GM23248 (cell line): Measurements from ENCODE around the gene PRKRIP1. TPM values are rescaled to one million over a fixed set of nuclear protein-coding genes. Genes with fewer than 3 reads are reported as not detected.

Experiments used
- DNase-seq: peaks from one replicate; pipeline ENCODE4 v3.0.0-alpha.2; 2015
- H2AFZ ChIP-seq: fragments of 200-600 bp; sonication (generic); 2 replicates; pipeline ENCODE4 v1.6.1; 2016; ENCODE audit warnings: antibody characterized with exemption
- H3F3A ChIP-seq: fragments of 200-600 bp; sonication (generic); 2 replicates; pipeline ENCODE4 v1.6.1; 2016; ENCODE audit warnings: mild to moderate bottlenecking, antibody characterized with exemption, mixed run types; ENCODE audit not compliant: insufficient read depth
- H3K27ac ChIP-seq: fragments of 200-600 bp; sonication (generic); 2 replicates; pipeline ENCODE4 v1.5.1; 2016; ENCODE audit warnings: mild to moderate bottlenecking
- H3K27me3 ChIP-seq: fragments of 200-600 bp; sonication (generic); replicated peaks from 2 replicates; pipeline ENCODE4 v1.6.1; 2016; ENCODE audit warnings: mild to moderate bottlenecking; ENCODE audit not compliant: insufficient read depth
- H3K36me3 ChIP-seq: fragments of 200-600 bp; sonication (generic); 2 replicates; pipeline ENCODE4 v1.6.1; 2016; ENCODE audit warnings: low read depth, mild to moderate bottlenecking
- H3K4me1 ChIP-seq: fragments of 200-600 bp; sonication (generic); 2 replicates; pipeline ENCODE4 v1.6.1; 2016; ENCODE audit warnings: mild to moderate bottlenecking; ENCODE audit not compliant: insufficient read depth
- H3K4me2 ChIP-seq: fragments of 200-600 bp; sonication (generic); one replicate; pipeline ENCODE4 v1.6.1; 2016; ENCODE audit warnings: mild to moderate bottlenecking; ENCODE audit not compliant: unreplicated experiment
- H3K4me3 ChIP-seq: fragments of 200-600 bp; sonication (generic); 2 replicates; pipeline ENCODE4 v1.5.1; 2016; ENCODE audit warnings: mild to moderate bottlenecking
- H3K79me2 ChIP-seq: fragments of 200-600 bp; sonication (generic); 2 replicates; pipeline ENCODE4 v1.6.1; 2016; ENCODE audit warnings: mild to moderate bottlenecking; ENCODE audit not compliant: insufficient read depth
- H3K9ac ChIP-seq: fragments of 200-600 bp; sonication (generic); 2 replicates; pipeline ENCODE4 v1.6.1; 2016; ENCODE audit warnings: mild to moderate bottlenecking
- H3K9me2 ChIP-seq: fragments of 200-600 bp; sonication (generic); 2 replicates; pipeline ENCODE4 v1.6.1; 2016; ENCODE audit warnings: mixed run types, mild to moderate bottlenecking, moderate library complexity; ENCODE audit not compliant: insufficient read depth
- H3K9me3 ChIP-seq: fragments of 200-600 bp; sonication (generic); one replicate; pipeline ENCODE4 v1.6.1; 2017; ENCODE audit warnings: low read depth
- H4K20me1 ChIP-seq: fragments of 200-600 bp; sonication (generic); 2 replicates; pipeline ENCODE4 v1.6.0; 2016; ENCODE audit not compliant: insufficient read depth
- EZH2 ChIP-seq: fragments of 200-600 bp; sonication (generic); IDR thresholded peaks from 2 replicates; pipeline ENCODE4 v1.6.1; 2018; ENCODE audit warnings: antibody characterized with exemption, mild to moderate bottlenecking; ENCODE audit not compliant: insufficient read depth, poor library complexity, severe bottlenecking
- EZH2phosphoT487 ChIP-seq: fragments of 200-600 bp; sonication (generic); IDR thresholded peaks from 2 replicates; pipeline ENCODE4 v1.6.1; 2018; ENCODE audit warnings: antibody characterized with exemption, moderate library complexity, mild to moderate bottlenecking, low read depth; ENCODE audit not compliant: insufficient read depth
- WGBS, 2 experiments: methylation state at CpG; one replicate each; pipeline ENCODE4 v1.1.6; 2015 to 2017; ENCODE audit warnings: low lambda C conversion rate in 2 of 2, low coverage in 1 of 2; ENCODE audit errors: missing lambda C conversion rate in 2 of 2; 5-methylcytosine and 5-hydroxymethylcytosine counted together
- in situ Hi-C: fragments of 300-500 bp; cut with MboI; formaldehyde crosslinking; loops from 2 replicates; pipeline ENCODE4 v1.15.0; 2020
- polyA plus RNA-seq: library from polyadenylated mRNA; unstranded; fragments of >200 nt; fragmentation: Nextera tagmentation; extraction: Ambion mirVana; gene quantifications from 2 replicates; pipeline ENCODE4 v1.2.1, GENCODE V29; 2016
- total RNA-seq: library from RNA; depleted of rRNA; stranded (reverse); fragments of >200 nt; shearing (Covaris generic); gene quantifications from 2 replicates; pipeline ENCODE4 v1.2.3, GENCODE V29; 2014

Gene PRKRIP1
- total and polyA plus RNA-seq, 2 experiments from 2014 or later, result 17.3 to 19.1 TPM

DNA sequence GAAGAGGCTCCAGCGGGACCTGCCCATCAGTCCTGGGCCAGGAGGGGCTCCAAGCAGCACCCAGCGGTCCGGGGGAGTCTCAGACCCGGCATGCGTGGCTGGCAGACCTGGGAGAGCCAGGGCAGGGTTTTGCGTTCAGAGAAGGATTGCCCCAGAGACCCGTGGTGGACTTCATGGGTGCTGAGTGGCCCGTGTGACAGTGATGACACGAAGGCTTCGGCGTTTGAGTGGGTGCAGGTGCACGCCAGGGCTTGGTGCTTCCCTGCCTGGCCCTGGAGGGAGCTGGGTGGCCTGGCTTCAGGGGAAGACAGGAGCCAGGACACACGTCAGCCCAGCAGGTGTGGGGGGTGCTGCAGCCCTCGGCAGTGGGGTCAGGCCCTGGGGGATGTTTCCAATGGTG, 51.1 kb downstream of the PRKRIP1 start:
- Histone ChIP-seq H3K4me2 (no peak overlapping the region), H3K27ac (no peak overlapping the region), H3K4me3 (no peak overlapping the region), H2AFZ (no peak overlapping the region), H3K9me3 (no peaks in the 10 kb centered on the region), H3K9me2 (no peaks in the 10 kb centered on the region), H4K20me1 (no peaks in the 10 kb centered on the region), H3K9ac (no peak overlapping the region), H3K27me3 (no peaks in the 10 kb centered on the region), H3K4me1 (no peaks in the 10 kb centered on the region), H3K79me2 (no peaks in the 10 kb centered on the region), H3K36me3 (no peaks in the 10 kb centered on the region; the same call in 1 of the 2 replicates), H3F3A (no peaks in the 10 kb centered on the region)
- in situ Hi-C loops, result no loop called here
- no peak for DNase-seq
- TF ChIP-seq EZH2, result no peak
- TF ChIP-seq EZH2phosphoT487, result no peak
- WGBS, 2 experiments, result 80 to 83% methylated on average over 14 of the region's 14 CpGs

DNA sequence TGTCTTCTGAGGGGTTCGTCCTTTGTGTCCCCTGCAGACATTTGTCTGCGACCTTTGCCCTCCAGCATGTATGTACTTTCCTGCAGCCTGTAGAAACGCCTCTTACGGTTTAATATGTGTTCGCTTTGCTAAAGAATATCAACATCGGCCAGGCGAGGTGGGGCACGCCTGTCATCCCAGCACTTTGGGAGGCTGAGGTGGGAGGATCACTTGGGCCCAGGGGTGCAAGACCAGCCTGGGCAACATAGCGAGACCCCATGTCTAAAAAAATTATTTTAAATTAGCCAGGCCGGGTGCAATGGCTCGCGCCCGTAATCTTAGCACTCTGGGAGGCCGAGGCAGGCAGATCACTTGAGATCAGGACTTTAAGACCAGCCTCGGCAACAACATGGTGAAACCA, 53.0 kb downstream of the PRKRIP1 start:
- Histone ChIP-seq H3K36me3 (no peaks in the 10 kb centered on the region), H3K9ac (no peak overlapping the region), H3K4me2 (no peak overlapping the region), H3K4me3 (no peak overlapping the region), H4K20me1 (no peaks in the 10 kb centered on the region), H3K9me3 (no peaks in the 10 kb centered on the region), H3K4me1 (no peaks in the 10 kb centered on the region), H3K27ac (no peak overlapping the region), H3K79me2 (no peaks in the 10 kb centered on the region), H2AFZ (no peak overlapping the region), H3F3A (no peaks in the 10 kb centered on the region), H3K9me2 (no peaks in the 10 kb centered on the region), H3K27me3 (no peaks in the 10 kb centered on the region)
- in situ Hi-C loops, result no loop called here
- WGBS, 2 experiments, result 97% methylated on average over 15 of the region's 15 CpGs
- no peak for DNase-seq
- TF ChIP-seq EZH2 (no peak), EZH2phosphoT487 (no peak)

GRCh38 chr7:102450242-102450641, 54.1 kb downstream of the PRKRIP1 start:
- Histone ChIP-seq H3K79me2 (no peaks in the 10 kb centered on the region), H4K20me1 (no peaks in the 10 kb centered on the region), H3K9me2 (no peaks in the 10 kb centered on the region), H3K9me3 (no peaks in the 10 kb centered on the region), H3K27me3 (no peaks in the 10 kb centered on the region), H3K9ac (no peak overlapping the region), H3K4me1 (no peaks in the 10 kb centered on the region), H3K4me3 (no peak overlapping the region), H3F3A (no peaks in the 10 kb centered on the region), H3K36me3 (no peaks in the 10 kb centered on the region), H3K27ac (no peak overlapping the region), H3K4me2 (no peak overlapping the region), H2AFZ (no peak overlapping the region)
- TF ChIP-seq EZH2phosphoT487 (no peak), EZH2 (no peak)
- in situ Hi-C loops, result no loop called here
- WGBS, 2 experiments, result 75 to 83% methylated on average over 6 of the region's 6 CpGs
- no peak for DNase-seq

DNA sequence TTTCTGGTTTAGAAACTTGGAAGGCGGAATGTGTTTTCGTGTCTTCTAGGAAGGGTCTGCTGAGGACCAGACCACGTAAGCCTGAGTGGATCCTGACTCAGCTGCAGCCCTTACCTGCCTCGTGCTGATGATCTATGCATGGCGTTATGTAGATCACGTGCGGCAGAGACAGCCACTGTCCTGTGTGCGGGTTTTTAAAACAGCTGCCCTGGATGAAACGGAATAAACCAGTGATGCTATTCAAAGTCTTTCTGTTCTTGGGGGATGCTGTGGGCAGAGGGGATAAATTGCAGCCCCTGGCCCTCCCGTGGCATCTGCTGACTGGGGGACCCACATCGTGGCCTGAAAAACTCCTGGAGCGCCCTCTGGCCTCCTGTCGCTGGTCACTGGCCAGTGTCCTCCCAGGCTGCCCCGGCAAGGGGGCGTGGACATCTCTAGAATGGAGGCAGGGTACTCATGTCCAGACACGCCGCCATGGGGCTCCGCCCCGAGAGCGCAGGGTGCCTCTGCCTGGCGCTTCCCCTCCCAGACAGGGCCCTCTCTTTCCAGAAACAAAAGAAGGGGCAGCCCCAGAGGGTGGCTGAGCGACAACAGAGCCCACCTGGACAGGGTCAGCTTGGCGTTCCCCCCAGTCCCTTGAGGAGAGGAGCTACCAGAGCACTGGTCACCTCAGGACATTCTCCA, 55.4 kb downstream of the PRKRIP1 start:
- Histone ChIP-seq H3K4me2 (no peak overlapping the region), H3K9ac (no peak overlapping the region), H3K27ac (no peak overlapping the region), H2AFZ (no peak overlapping the region), H3K36me3 (no peaks in the 10 kb centered on the region), H3K9me2 (no peaks in the 10 kb centered on the region), H3K79me2 (no peaks in the 10 kb centered on the region), H3K4me3 (no peak overlapping the region), H3K9me3 (no peaks in the 10 kb centered on the region), H3K27me3 (no peaks in the 10 kb centered on the region), H4K20me1 (no peaks in the 10 kb centered on the region), H3K4me1 (no peaks in the 10 kb centered on the region), H3F3A (no peaks in the 10 kb centered on the region)
- TF ChIP-seq EZH2 (no peak), EZH2phosphoT487 (no peak)
- peak; percentile 33 for DNase-seq
- WGBS, 2 experiments, result 29 to 33% methylated on average over 20 to 23 of the region's 23 CpGs
- in situ Hi-C loops, result no loop called here
